ENCODE data around the gene SHOX. TPM values are rescaled to one million over a fixed set of nuclear protein-coding genes. Genes with fewer than 3 reads are reported as not detected.

SHOX gene
- total RNA-seq, 1 donor from 2014 or later: not detected

DNA sequence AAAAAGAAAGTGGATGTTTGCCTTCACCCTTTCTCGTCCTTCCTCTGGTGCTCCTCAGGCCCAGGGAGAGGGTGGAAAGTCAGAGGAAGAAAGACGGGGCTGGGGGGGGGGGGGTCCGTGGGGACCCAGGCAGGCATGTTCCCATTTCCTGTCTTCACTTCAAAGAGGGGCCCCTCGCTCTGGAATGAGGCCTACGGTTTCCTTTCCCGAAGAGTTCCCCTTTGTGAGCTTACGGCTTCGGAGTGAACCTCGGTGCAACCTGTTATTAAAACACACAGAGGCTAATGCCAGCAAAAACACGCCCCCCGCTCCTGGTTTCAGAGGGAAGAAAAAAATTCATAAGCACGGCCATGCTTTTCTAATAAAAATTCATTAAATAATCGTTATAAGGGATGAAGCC is 40.1 kb downstream of the SHOX start:
- TF ChIP-seq, protein P1, sequence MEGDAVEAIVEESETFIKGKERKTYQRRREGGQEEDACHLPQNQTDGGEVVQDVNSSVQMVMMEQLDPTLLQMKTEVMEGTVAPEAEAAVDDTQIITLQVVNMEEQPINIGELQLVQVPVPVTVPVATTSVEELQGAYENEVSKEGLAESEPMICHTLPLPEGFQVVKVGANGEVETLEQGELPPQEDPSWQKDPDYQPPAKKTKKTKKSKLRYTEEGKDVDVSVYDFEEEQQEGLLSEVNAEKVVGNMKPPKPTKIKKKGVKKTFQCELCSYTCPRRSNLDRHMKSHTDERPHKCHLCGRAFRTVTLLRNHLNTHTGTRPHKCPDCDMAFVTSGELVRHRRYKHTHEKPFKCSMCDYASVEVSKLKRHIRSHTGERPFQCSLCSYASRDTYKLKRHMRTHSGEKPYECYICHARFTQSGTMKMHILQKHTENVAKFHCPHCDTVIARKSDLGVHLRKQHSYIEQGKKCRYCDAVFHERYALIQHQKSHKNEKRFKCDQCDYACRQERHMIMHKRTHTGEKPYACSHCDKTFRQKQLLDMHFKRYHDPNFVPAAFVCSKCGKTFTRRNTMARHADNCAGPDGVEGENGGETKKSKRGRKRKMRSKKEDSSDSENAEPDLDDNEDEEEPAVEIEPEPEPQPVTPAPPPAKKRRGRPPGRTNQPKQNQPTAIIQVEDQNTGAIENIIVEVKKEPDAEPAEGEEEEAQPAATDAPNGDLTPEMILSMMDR (IDR thresholded peaks at IDR 0.05; ENCODE audit: borderline replicate concordance): no peak

DNA sequence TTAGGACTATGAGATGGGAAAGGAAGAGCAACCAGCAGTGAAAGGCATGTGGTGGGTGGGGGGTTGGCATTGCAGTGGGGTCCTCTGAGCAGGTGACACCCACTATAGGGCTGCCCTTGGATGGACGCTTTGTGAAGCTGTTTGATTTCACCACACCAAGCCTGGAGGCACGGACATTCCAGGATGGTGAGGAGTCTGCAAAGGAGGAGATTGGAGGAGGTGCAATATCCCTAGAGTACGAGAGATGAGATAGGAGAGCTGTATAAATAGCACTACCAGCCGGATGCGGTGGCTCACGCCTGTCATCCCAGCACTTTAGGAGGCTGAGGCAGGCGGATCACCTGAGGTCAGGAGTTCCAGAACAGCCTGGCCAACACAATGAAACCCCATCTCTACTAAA is 42.3 kb downstream of the SHOX start:
- Histone ChIP-seq H3K27ac (replicated peaks) (no peak overlapping the region), H3K4me3 (no peak overlapping the region), H3K4me1 (no peaks in the 10 kb centered on the region), H3K27me3 (ENCODE audit: low read depth) (peaks cover 43% of the 10 kb centered on the region), H3K9me3 (replicated peaks) (no peaks in the 10 kb centered on the region), H3K36me3 (no peaks in the 10 kb centered on the region)
- intact Hi-C loops (cut with micrococcal nuclease): no loop called here
- DNase-seq: no peak
- TF ChIP-seq, protein P1 (IDR thresholded peaks at IDR 0.05; ENCODE audit: borderline replicate concordance): no peak

More for the DNA sequence above, 40.1 kb downstream of the SHOX start:
- H3K27ac ChIP-seq (replicated peaks): no peak overlapping the region
- H3K4me3 ChIP-seq: no peak overlapping the region
- H3K27me3 ChIP-seq (ENCODE audit: low read depth): peaks cover 40% of the 10 kb centered on the region
- intact Hi-C loops (cut with micrococcal nuclease): no loop called here
- H3K9me3 ChIP-seq (replicated peaks): peaks cover 3% of the 10 kb centered on the region
- H3K4me1 ChIP-seq: no peaks in the 10 kb centered on the region
- DNase-seq: no peak
- H3K36me3 ChIP-seq: no peaks in the 10 kb centered on the region

DNA sequence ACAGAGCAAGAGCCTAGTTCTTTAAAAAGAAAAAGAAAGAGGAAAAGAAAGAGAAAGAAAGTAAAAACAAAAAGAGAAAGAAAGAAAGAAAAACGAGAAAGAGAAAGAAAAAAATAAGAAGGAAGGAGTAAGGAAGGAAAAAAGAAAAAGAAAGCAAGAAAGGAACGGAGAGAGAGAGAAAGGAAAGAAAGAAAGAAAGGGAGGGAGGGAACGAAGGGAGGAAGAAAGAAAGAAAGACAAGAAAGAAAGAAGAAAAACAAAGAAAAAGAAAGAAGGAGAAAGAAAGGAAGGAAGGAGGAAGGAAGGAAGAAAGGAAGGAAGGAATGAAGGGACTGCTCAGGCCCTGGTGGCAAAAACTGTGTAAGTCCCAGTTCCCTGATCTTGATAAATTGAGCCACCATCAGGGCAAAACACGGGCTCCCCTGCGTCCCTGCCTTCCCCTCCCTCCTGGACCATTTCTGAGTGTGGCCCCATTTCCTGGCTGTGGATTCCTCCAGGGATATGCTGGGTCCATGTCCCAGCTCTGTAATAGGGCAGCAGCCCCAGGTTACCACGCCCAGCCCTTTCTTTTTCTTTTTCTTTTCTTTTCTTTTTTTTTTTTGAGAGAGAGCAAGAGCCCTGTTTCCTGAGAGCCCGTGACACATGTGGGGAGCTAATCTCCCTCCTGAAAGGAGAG is 44.8 kb downstream of the SHOX start:
- Histone ChIP-seq H3K36me3 (no peaks in the 10 kb centered on the region), H3K27me3 (ENCODE audit: low read depth) (peaks cover 32% of the 10 kb centered on the region), H3K9me3 (replicated peaks) (no peaks in the 10 kb centered on the region), H3K4me3 (no peak overlapping the region), H3K4me1 (no peaks in the 10 kb centered on the region), H3K27ac (replicated peaks) (no peak overlapping the region)
- TF ChIP-seq, protein P1 (IDR thresholded peaks at IDR 0.05; ENCODE audit: borderline replicate concordance): no peak
- no peak for DNase-seq
- intact Hi-C loops (cut with micrococcal nuclease): no loop called here

DNA sequence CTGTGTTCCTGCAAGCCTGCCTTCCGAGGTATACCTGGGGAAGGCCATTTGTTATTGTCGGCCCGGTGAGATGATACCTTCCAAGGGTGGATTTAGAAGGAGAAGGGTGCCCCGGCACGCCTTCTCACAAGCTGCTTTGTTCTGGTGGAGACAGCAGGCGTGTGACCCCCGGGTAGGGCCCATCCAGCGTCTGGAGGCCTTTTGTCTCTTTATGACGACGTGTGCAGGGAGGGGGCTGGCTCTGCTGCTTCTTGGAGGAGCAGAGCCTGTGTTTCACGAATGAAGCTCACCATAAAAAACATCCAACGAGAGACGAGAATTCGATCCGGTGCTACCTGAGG is 45.3 kb downstream of the SHOX start:
- Histone ChIP-seq H3K27ac (replicated peaks) (no peak overlapping the region), H3K9me3 (replicated peaks) (no peaks in the 10 kb centered on the region), H3K4me3 (no peak overlapping the region), H3K4me1 (no peaks in the 10 kb centered on the region), H3K27me3 (ENCODE audit: low read depth) (peaks cover 32% of the 10 kb centered on the region), H3K36me3 (no peaks in the 10 kb centered on the region)
- no peak for DNase-seq
- TF ChIP-seq, protein P1 (IDR thresholded peaks at IDR 0.05; ENCODE audit: borderline replicate concordance): no peak
- intact Hi-C loops (cut with micrococcal nuclease): no loop called here

DNA sequence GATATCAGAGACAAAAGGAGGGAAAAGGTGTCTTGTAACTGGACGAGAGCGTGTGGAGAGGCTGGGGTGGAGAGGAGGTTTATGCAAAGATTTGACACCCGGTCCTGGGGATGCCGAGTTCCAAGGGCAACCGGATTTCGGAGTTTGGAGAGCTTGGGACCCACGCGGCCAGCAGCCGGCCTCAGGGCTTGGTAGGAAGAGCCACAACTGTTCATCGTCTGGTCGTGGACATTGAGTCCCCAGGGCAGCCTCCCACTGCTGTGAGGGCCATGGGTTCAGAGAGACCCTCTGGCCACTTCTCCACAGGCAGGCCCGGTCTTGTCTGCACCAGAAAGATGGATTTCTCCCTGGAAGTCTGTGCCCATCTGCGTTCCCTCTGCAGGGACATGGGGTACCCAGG is 46.8 kb downstream of the SHOX start:
- DNase-seq: no peak
- Histone ChIP-seq H3K27ac (replicated peaks) (no peak overlapping the region), H3K9me3 (replicated peaks) (no peaks in the 10 kb centered on the region), H3K4me1 (no peaks in the 10 kb centered on the region), H3K36me3 (no peaks in the 10 kb centered on the region), H3K27me3 (ENCODE audit: low read depth) (peaks cover 22% of the 10 kb centered on the region), H3K4me3 (no peak overlapping the region)
- intact Hi-C loops (cut with micrococcal nuclease): no loop called here
- TF ChIP-seq, protein P1 (IDR thresholded peaks at IDR 0.05; ENCODE audit: borderline replicate concordance): no peak

Measured in left ventricle myocardium inferior (tissue), 1 donor.